ENCODE measurements around the gene CNIH4.

The CNIH4 gene

DNA sequence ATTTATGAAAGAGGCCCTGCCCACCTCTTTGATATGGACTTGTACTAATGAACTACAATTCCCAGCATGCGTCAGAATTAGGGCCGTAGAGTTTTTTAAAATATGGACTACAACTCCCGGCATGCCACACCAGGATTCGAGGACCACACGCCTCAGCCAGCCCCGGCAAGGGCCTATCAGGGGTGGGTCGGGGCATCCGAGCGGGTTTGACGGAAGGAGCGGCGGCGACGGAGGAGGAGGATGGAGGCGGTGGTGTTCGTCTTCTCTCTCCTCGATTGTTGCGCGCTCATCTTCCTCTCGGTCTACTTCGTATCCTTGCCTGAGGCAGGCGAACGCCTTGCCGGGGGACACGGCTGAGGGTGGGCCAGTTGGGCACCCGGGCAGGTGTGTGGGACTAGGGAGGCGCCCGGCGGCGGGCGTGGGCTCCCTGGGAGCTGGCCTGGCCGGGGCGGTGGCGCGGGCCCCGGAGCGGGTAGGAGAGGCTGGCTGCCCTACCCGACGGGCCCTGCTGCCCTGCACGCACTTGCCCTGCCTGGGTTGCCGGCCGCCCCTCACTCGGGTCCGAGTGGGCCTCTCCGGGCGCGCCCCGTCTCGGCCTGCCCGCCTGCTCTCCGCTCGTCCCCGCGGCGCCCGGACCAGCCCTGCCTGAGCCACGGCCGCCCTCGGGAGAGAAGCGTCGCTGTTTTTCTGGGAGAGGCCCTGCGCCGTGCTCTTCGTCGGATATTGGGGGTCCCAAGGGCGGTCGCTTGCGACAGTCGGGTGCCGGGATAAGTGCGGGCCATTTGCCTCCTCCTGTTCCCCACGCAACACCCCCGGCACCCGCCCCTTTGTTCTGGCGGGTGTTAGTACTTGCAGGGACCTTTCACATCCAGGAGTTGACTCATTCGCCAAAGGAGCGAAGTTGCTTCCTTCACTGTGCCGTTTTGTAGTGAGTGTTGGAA lies at the start of gene CNIH4:
Gene CNIH4, plus strand, starts transcription at position 195 of the 941 bp plus-strand sequence. Its CDS starts 46 bp downstream, at position 241.
- peak within 1 kb of the TSS; percentile 84 for H3K27ac ChIP-seq
- TF ChIP-seq, protein P1, sequence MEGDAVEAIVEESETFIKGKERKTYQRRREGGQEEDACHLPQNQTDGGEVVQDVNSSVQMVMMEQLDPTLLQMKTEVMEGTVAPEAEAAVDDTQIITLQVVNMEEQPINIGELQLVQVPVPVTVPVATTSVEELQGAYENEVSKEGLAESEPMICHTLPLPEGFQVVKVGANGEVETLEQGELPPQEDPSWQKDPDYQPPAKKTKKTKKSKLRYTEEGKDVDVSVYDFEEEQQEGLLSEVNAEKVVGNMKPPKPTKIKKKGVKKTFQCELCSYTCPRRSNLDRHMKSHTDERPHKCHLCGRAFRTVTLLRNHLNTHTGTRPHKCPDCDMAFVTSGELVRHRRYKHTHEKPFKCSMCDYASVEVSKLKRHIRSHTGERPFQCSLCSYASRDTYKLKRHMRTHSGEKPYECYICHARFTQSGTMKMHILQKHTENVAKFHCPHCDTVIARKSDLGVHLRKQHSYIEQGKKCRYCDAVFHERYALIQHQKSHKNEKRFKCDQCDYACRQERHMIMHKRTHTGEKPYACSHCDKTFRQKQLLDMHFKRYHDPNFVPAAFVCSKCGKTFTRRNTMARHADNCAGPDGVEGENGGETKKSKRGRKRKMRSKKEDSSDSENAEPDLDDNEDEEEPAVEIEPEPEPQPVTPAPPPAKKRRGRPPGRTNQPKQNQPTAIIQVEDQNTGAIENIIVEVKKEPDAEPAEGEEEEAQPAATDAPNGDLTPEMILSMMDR (conservative IDR thresholded peaks at IDR 0.05) = no peak

DNA sequence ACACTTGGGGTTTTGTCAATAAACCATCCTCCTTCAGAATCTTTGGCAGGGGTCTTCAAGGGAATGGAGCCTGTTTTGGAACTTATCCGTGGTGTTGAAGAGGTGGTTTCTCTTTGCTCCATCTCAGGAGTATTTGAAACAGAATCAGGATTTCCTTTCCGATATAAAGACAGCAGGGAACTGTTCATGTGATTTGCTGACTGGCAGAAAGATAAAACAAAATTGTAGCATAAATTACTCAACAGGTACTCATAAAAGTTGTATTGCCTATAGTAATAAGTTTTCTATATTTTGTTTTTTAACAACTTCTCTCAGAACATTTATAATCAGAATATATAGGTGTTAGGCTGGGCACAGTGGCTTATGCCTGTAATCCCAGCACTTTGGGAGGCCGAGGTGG lies 48.6 kb upstream of the CNIH4 start:
- TF ChIP-seq, protein P1 (conservative IDR thresholded peaks at IDR 0.05) = no peak
- 0 out of 2 replicates have a peak overlapping the region, but pooled peaks have one; percentile 84 for H3K27ac ChIP-seq

DNA sequence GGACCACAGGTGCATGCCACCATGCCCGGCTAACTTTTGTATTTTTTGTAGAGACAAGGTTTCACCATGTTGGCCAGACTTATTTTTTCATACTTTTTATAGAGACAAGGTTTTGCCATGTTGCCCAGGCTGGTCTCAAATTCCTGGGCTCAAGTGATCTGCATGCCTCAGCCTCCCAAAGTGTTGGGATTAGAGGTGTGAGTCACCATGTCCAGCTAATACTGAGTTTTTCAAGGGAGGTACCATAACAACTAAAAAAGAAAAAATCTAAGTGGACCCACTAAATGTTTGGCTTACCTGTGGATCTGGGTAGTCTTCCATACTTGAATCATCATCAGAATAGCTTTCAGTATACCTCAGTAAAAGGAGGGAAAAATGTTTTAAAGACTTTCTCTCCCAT lies 45.2 kb upstream of the CNIH4 start:
- peak overlapping the region; percentile 80 for H3K27ac ChIP-seq

DNA sequence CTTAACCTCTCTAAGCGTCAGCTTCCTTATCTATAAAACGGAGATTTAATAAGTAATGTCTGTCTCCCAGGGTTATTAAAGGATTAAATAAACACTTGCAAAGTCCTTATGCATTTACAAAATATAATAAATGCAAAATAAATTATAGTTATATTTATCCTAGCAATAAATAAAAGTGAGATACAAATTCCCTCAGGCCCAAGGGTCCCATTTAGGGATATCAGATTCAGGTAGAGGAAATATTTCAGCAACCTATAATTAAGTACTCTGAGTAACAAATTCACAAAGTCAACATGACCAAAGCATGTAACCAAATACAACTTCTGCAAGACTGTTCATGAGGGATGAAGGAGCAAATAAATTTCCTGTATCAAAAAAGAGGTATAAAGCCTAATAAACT lies 44.7 kb upstream of the CNIH4 start:
- TF ChIP-seq, protein P1 (conservative IDR thresholded peaks at IDR 0.05) = no peak
- peak overlapping the region; percentile 80 for H3K27ac ChIP-seq

DNA sequence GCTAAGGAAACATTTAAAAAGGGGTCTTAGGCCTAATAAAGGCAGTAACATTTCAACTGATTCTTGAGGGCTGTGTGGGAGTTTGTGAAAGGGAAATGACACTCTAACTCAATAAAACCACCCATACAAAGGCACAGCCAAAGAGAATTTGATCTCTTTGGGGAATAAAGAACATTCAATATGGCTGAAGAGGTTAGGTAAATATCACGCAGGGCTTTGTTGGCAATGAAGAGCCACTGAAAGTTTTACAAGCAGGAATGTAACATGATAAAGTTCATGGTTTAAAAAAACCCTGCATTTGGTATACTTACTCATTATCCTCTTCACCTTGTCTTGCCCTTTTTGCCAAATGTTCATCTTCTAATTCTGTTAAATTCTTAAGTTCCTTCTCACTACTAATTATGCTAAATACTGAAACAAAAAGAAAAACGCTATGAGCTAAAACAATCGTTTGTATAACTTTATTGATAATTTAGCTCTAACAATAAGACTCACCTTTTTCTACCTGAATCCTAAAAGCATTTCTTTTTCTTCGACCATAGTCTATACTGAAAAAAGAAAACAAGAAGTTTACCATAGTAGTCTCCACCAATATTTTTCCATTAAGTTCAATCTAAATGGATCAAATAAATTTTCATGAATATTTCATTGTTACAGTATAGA lies 39.2 kb upstream of the CNIH4 start:
- H3K27ac ChIP-seq = peak overlapping the region; percentile 80

DNA sequence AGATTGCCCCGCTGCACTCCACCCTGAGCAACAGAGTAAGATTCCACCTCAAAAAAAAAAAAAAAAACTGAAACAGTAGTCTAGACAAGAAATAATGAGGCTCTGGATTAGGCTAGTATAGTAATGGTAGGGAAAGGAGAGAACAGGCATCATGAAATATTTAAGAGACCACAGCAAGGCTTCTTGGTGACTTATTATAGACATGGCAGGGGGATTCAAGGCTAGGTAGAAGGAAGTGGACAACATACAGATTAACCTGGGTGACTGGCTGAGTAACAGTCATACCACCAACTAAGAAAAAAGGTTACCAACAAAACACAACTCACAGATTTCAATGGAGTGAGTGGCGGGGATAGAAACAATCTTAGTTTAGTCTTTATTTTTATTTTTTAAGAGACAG lies 35.0 kb upstream of the CNIH4 start:
- no peak overlapping the region for H3K27ac ChIP-seq
- TF ChIP-seq, protein P1 (conservative IDR thresholded peaks at IDR 0.05) = no peak

More for the DNA sequence above, 39.2 kb upstream of the CNIH4 start:
- TF ChIP-seq, protein P1 (conservative IDR thresholded peaks at IDR 0.05) = no peak

DNA sequence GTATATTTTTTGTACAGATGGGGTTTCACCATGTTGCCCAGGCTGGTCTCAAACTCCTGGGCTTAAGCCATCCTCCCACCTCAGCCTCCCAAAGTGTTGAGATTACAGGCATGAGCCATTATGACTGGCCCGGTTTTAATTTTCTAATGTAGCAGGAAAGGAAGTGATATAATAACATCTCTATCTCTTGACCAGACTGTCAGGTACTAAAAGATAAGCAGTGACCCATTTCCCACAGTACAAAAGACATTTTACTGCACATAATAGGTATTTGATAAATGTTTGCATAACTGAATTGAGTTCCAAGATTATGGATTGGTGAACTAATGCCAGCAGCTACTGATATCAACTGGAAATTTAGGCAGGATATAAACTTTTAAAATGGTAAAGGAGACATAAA lies 30.7 kb upstream of the CNIH4 start:
- TF ChIP-seq, protein P1 (conservative IDR thresholded peaks at IDR 0.05) = no peak
- peak overlapping the region; percentile 98; the same call in 1 of the 2 replicates for H3K27ac ChIP-seq
